ENCODE results near the gene NTN1. TPM values are rescaled to one million over a fixed set of nuclear protein-coding genes. Genes with fewer than 3 reads are reported as not detected.
"Not testable (repeated sequence)": the region's sequence is repeated elsewhere in the genome, so short reads cannot be mapped to it uniquely, and the experiment has no call there.

The NTN1 gene
- total RNA-seq, 1 donor from 2014 or later, result 1.1 TPM

DNA sequence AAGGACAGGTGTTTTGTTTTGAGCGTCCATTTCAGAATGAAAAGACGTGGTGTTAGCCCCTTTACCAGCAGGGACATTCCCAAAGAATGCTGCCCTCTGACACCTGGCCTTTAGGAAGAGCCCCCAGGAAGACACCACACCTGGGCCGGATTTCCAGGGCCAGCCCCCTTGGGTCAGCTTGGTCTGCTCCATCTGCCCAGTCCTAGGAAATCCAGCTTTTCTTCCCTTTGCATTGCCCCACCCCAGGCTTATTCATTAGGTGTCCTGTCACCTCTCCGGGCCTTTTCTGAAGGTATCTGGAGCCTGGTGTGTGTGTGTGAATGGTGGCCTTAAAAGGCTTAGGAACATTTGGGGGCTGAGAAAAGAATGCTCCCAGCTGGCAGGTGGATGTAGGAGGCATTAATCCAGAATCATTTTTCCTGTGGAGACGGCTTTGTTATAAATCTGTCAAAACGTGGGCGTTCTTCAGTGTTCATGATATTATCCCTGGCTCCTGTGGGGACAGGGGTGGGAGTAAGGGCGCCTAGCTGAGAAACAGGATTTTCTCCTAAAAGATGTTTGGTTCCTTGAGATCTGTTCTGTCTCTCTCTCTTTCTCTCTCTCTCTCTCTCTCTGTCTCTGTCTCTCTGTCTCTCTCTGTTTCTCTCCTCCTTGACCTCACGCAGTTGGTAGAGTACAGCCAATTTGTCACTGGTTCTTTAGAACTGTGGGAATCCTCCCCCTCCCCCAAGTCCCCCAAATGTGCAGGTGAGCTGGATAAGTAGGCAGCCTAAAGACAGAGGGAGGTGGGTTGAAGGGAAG lies 84.0 kb downstream of the NTN1 start:
- Mint-ChIP-seq H3K4me3 (no peak overlapping the region), H3K27ac (no peak overlapping the region), H3K4me1 (peaks cover 8% of the 10 kb centered on the region), H3K36me3 (ENCODE audit: low read depth) (no peaks in the 10 kb centered on the region), H3K27me3 (peaks cover under 1% of the 10 kb centered on the region), H3K9me3 (peaks cover 5% of the 10 kb centered on the region)
- ATAC-seq (ENCODE audit: low read depth) (no peak), DNase-seq (no peak)
- ChIA-PET POLR2A (no interaction called here), CTCF (no interaction called here)
- TF ChIP-seq CTCF (IDR thresholded peaks at IDR 0.05), result no peak
- intact Hi-C loops (cut with micrococcal nuclease), result no loop called here

GRCh38 chr17:9106278-9106677 lies 85.0 kb downstream of the NTN1 start:
- POLR2A ChIA-PET, DNase-seq, H3K4me3 Mint-ChIP-seq: not testable (repeated sequence)

GRCh38 chr17:9107527-9107926 lies 86.2 kb downstream of the NTN1 start:
- no peaks in the 10 kb centered on the region for H3K36me3 Mint-ChIP-seq (ENCODE audit: low read depth)
- H3K27me3 Mint-ChIP-seq, result peaks cover 6% of the 10 kb centered on the region
- ATAC-seq (ENCODE audit: low read depth) (no peak), DNase-seq (no peak)
- ChIA-PET POLR2A (no interaction called here), CTCF (no interaction called here)
- no peaks in the 10 kb centered on the region for H3K9me3 Mint-ChIP-seq
- intact Hi-C loops (cut with micrococcal nuclease), result no loop called here
- H3K27ac Mint-ChIP-seq, result no peak overlapping the region
- no peak for TF ChIP-seq CTCF (IDR thresholded peaks at IDR 0.05)
- H3K4me3 Mint-ChIP-seq, result no peak overlapping the region
- H3K4me1 Mint-ChIP-seq, result no peaks in the 10 kb centered on the region

More at GRCh38 chr17:9106278-9106677, 85.0 kb downstream of the NTN1 start:
- H3K27me3 Mint-ChIP-seq; H3K9me3 Mint-ChIP-seq; ATAC-seq (ENCODE audit: low read depth); H3K27ac Mint-ChIP-seq; H3K4me1 Mint-ChIP-seq; H3K36me3 Mint-ChIP-seq (ENCODE audit: low read depth); CTCF ChIA-PET; intact Hi-C loops (cut with micrococcal nuclease): not testable (repeated sequence)

GRCh38 chr17:9108146-9108545 lies 86.8 kb downstream of the NTN1 start:
- intact Hi-C loops (cut with micrococcal nuclease), result no loop called here
- H3K4me1 Mint-ChIP-seq, result no peaks in the 10 kb centered on the region
- H3K27me3 Mint-ChIP-seq, result peaks cover 6% of the 10 kb centered on the region
- CTCF ChIA-PET, result no interaction called here
- no peak for ATAC-seq (ENCODE audit: low read depth)
- POLR2A ChIA-PET, result no interaction called here
- no peak for TF ChIP-seq CTCF (IDR thresholded peaks at IDR 0.05)
- no peaks in the 10 kb centered on the region for H3K9me3 Mint-ChIP-seq
- no peak overlapping the region for H3K4me3 Mint-ChIP-seq
- H3K36me3 Mint-ChIP-seq (ENCODE audit: low read depth), result no peaks in the 10 kb centered on the region
- DNase-seq, result no peak
- H3K27ac Mint-ChIP-seq, result no peak overlapping the region

DNA sequence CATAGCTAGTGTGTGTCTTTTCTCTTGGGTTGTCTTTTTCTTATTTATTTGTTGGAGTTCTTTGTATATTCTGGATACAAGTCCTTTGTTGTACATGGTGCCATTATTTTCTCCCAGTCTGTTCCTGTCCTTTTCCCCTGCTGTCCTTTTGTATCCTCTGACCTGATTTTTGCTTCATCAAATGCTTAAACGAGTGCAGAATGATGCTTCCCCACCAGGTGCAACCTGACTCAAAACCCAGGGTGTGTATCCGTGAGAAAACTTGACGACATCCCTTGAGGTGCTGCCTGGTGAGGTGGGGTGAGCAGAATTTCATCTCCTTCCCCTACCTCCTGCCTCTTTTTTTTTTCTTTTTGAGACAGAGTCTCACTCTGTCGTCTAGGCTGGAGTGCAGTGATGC lies 88.6 kb downstream of the NTN1 start:
- ChIA-PET POLR2A (no interaction called here), CTCF (no interaction called here)
- no peaks in the 10 kb centered on the region for H3K4me1 Mint-ChIP-seq
- TF ChIP-seq CTCF (IDR thresholded peaks at IDR 0.05), result no peak
- no peak overlapping the region for H3K27ac Mint-ChIP-seq
- H3K36me3 Mint-ChIP-seq (ENCODE audit: low read depth), result no peaks in the 10 kb centered on the region
- intact Hi-C loops (cut with micrococcal nuclease), result loop anchor here (10.0 kb wide), 1 partner anchor 415 kb away; no protein-coding TSS in a partner anchor
- DNase-seq (no peak), ATAC-seq (ENCODE audit: low read depth) (no peak)
- H3K9me3 Mint-ChIP-seq, result no peaks in the 10 kb centered on the region
- no peak overlapping the region for H3K4me3 Mint-ChIP-seq
- H3K27me3 Mint-ChIP-seq, result peaks cover 9% of the 10 kb centered on the region
